Tibial nerve (tissue), 4 donors: ENCODE measurements around the gene GGCT.
"Not testable (repeated sequence)": the region's sequence is repeated elsewhere in the genome, so short reads cannot be mapped to it uniquely, and the experiment has no call there.

ENCODE experiments used
- EP300 ChIP-seq, 2 donors: sonication (generic); formaldehyde crosslinking; IDR thresholded peaks; one replicate each; pipeline ENCODE4 v1.6.1; 2017; ENCODE audit warnings: antibody characterized with exemption in 2 of 2, mild to moderate bottlenecking in 1 of 2
- POLR2A ChIP-seq, 2 donors: fragments of 450-650 bp; IDR thresholded peaks; one replicate each; pipeline ENCODE4 v1.6.1; 2017; ENCODE audit warnings: antibody characterized with exemption in 2 of 2, mild to moderate bottlenecking in 2 of 2, moderate library complexity in 2 of 2
- TF ChIP-seq, protein P1 (sequence below), 5 experiments: fragments of 200-600 bp in 3 of 5; fragments of 450-650 bp in 2 of 5; sonication (generic) in 3 of 5; IDR thresholded peaks; one replicate each; pipeline ENCODE4 v1.5.1; 2016 to 2019; ENCODE audit warnings: antibody characterized with exemption in 5 of 5, mild to moderate bottlenecking in 3 of 5, moderate library complexity in 2 of 5

DNA sequence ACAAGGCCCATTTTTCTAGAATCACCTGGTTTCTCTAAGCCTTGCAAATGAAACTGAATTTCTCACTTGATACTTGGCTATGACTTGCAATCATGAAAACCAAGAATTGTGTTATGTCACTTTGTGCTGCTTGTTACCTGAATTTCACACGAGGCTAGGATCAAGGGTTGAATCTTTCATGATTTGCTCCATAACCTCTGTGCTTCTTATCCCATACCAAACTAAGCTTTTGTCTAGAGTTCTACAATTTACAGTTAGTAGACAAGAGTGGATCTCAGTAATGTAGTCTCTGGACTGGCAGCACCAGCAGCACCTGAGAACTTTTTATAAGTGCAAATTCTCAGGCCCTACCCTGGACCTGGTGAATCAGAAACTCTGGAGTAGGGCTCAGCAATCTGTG is 22.7 kb upstream of the GGCT start:
- TF ChIP-seq, protein P1, sequence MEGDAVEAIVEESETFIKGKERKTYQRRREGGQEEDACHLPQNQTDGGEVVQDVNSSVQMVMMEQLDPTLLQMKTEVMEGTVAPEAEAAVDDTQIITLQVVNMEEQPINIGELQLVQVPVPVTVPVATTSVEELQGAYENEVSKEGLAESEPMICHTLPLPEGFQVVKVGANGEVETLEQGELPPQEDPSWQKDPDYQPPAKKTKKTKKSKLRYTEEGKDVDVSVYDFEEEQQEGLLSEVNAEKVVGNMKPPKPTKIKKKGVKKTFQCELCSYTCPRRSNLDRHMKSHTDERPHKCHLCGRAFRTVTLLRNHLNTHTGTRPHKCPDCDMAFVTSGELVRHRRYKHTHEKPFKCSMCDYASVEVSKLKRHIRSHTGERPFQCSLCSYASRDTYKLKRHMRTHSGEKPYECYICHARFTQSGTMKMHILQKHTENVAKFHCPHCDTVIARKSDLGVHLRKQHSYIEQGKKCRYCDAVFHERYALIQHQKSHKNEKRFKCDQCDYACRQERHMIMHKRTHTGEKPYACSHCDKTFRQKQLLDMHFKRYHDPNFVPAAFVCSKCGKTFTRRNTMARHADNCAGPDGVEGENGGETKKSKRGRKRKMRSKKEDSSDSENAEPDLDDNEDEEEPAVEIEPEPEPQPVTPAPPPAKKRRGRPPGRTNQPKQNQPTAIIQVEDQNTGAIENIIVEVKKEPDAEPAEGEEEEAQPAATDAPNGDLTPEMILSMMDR (IDR thresholded peaks at IDR 0.05): not testable (repeated sequence)
- TF ChIP-seq POLR2A, EP300 (IDR thresholded peaks at IDR 0.05): not testable (repeated sequence)
